K562 (cell line): ENCODE measurements around the gene TBRG1. TPM values are rescaled to one million over a fixed set of nuclear protein-coding genes. Genes with fewer than 3 reads are reported as not detected.
"Not testable (repeated sequence)": the region's sequence is repeated elsewhere in the genome, so short reads cannot be mapped to it uniquely, and the experiment has no call there.

Experiments used
- ATAC-seq: fragments of 200-7000 bp; cut with Tn5 transposase; 3 replicates; pipeline ENCODE4 v1.9.1; 2020; ENCODE audit warnings: moderate library complexity
- BruUV-seq: library from RNA; stranded (reverse); fragments of 400-500 nt; replicated peaks from 2 replicates; lab custom pipeline; 2021; lab: Mats Ljungman, UMichigan
- CTCF ChIA-PET: fragments of 300-600 bp; formaldehyde crosslinking; extraction: SDS; loops from one replicate; lab custom pipeline; 2021; ENCODE audit warnings: low intra/inter-chr PET ratio; lab: Yijun Ruan, JAX
- POLR2A ChIA-PET: fragments of 300-600, 350-650 bp; sonication (Branson Sonifier 250); formaldehyde crosslinking; extraction: SDS; loops from one replicate; lab custom pipeline; 2021; ENCODE audit warnings: antibody characterized with exemption, inconsistent platforms; lab: Yijun Ruan, JAX
- DNase-seq, 4 experiments: peaks; one replicate each; pipeline versions ENCODE4 v3.0.0 to v3.0.0-alpha.2; 2011 to 2018; ENCODE audit warnings: low spot score in 3 of 4, mixed read lengths in 3 of 4; ENCODE audit errors: extremely low read depth in 1 of 4
- FAIRE-seq: peaks from 2 replicates; lab custom pipeline; 2011; peaks lifted over from hg19 to GRCh38; lab: Jason Lieb, UNC
- H2AFZ ChIP-seq: 2 replicates; pipeline ENCODE4 v1.6.0; 2011; ENCODE audit warnings: low read depth, low read length, control low read depth, inconsistent platforms
- H3K27ac ChIP-seq: fragments of 200-600 bp; 3 replicates; pipeline ENCODE4 v1.8.0; 2011; ENCODE audit warnings: low read depth, mild to moderate bottlenecking, control low read depth, inconsistent platforms, low read length, moderate library complexity, mixed read lengths; ENCODE audit errors: extremely low read depth
- H3K27me3 ChIP-seq, 2 experiments: fragments of 300-600 bp in 1 of 2; 2 replicates in 1 of 2; 3 replicates in 1 of 2; pipeline versions ENCODE4 v1.6.0 to v1.8.0; 2011; ENCODE audit warnings: inconsistent platforms in 2 of 2, low read length in 2 of 2, mild to moderate bottlenecking in 1 of 2, mixed read lengths in 1 of 2, moderate library complexity in 1 of 2; ENCODE audit not compliant: control insufficient read depth in 2 of 2, insufficient read depth in 2 of 2
- H3K36me3 ChIP-seq: fragments of 300-600 bp; 3 replicates; pipeline ENCODE4 v1.8.0; 2011; ENCODE audit warnings: mild to moderate bottlenecking, low read length, inconsistent platforms; ENCODE audit not compliant: control insufficient read depth, insufficient read depth
- H3K4me1 ChIP-seq, 2 experiments: fragments of 200-600 bp in 1 of 2; replicated peaks in 1 of 2; 2 replicates in 1 of 2; 3 replicates in 1 of 2; pipeline versions ENCODE4 v1.5.1 to v1.8.0; 2011; ENCODE audit warnings: inconsistent platforms in 2 of 2, low read length in 2 of 2, mild to moderate bottlenecking in 1 of 2, mixed read lengths in 1 of 2, moderate library complexity in 1 of 2; ENCODE audit not compliant: control insufficient read depth in 2 of 2, insufficient read depth in 2 of 2
- H3K4me2 ChIP-seq: 2 replicates; pipeline ENCODE4 v1.6.1; 2011; ENCODE audit warnings: low read length, control low read depth, inconsistent platforms, mixed read lengths; ENCODE audit not compliant: insufficient read depth
- H3K4me3 ChIP-seq: fragments of 200-600 bp; sonication (generic), shearing (Covaris generic); 2 replicates; pipeline ENCODE4 v1.5.1; 2016; ENCODE audit warnings: control low read depth, inconsistent platforms
- H3K79me2 ChIP-seq: fragments of 200-600 bp; 3 replicates; pipeline ENCODE4 v1.8.0; 2011; ENCODE audit warnings: low read length, inconsistent platforms; ENCODE audit not compliant: control insufficient read depth, insufficient read depth
- H3K9ac ChIP-seq, 2 experiments: 2 replicates each; pipeline versions ENCODE4 v1.6.0 to v1.6.1; 2011; ENCODE audit warnings: low read depth in 2 of 2, low read length in 2 of 2, control low read depth in 1 of 2, inconsistent platforms in 1 of 2, mild to moderate bottlenecking in 1 of 2, mixed read lengths in 1 of 2; ENCODE audit not compliant: insufficient read depth in 1 of 2
- H3K9me1 ChIP-seq: one replicate; pipeline ENCODE4 v1.6.0; 2011; ENCODE audit warnings: inconsistent platforms, mild to moderate bottlenecking, low read length, moderate library complexity; ENCODE audit not compliant: control insufficient read depth, insufficient read depth
- H3K9me3 ChIP-seq: replicated peaks from 2 replicates; pipeline ENCODE4 v1.5.1; 2011; ENCODE audit warnings: low read depth, low read length, inconsistent platforms; ENCODE audit not compliant: control insufficient read depth, insufficient read depth
- H4K20me1 ChIP-seq: replicated peaks from 2 replicates; pipeline ENCODE4 v1.6.1; 2011; ENCODE audit warnings: low read length, inconsistent platforms, mixed read lengths; ENCODE audit not compliant: control insufficient read depth, insufficient read depth
- CREM ChIP-seq: IDR thresholded peaks from 2 replicates; pipeline ENCODE4 v1.6.1; 2014; ENCODE audit warnings: antibody characterized with exemption, low read depth
- FOSL1 ChIP-seq: fragments of 200-800 bp; sonication (Bioruptor generic); conservative IDR thresholded peaks from 2 replicates; pipeline ENCODE4 v1.6.1; 2016; ENCODE audit warnings: missing genetic modification characterization, missing compliant biosample characterization
- TOE1 ChIP-seq, 2 experiments: fragments of 450-650 bp in 1 of 2; sonication (generic) in 1 of 2; formaldehyde crosslinking in 1 of 2; IDR thresholded peaks; 2 replicates each; pipeline versions ENCODE4 v1.7.1 to v1.8.0; 2016 to 2022; ENCODE audit warnings: borderline replicate concordance in 2 of 2, mild to moderate bottlenecking in 2 of 2, antibody characterized with exemption in 1 of 2, inconsistent platforms in 1 of 2, low read depth in 1 of 2, missing genetic modification reagents in 1 of 2, moderate library complexity in 1 of 2
- WGBS: fragments of 100-300 bp; shearing (Covaris generic); methylation state at CpG from one replicate; pipeline ENCODE4 v1.1.6; 2016; ENCODE audit warnings: low coverage, mixed read lengths; ENCODE audit not compliant: insufficient coverage; ENCODE audit errors: missing lambda C conversion rate; 5-methylcytosine and 5-hydroxymethylcytosine counted together
- in situ Hi-C: fragments of 300-500 bp; cut with MboI; formaldehyde crosslinking; loops from 4 replicates; pipeline ENCODE4 v1.15.0; 2018; ENCODE audit warnings: inconsistent platforms, mixed read lengths
- intact Hi-C: fragments of 100-400 bp; cut with micrococcal nuclease; formaldehyde crosslinking; loops from 2 replicates; pipeline ENCODE4 v1.14.2; 2022
- polyA plus RNA-seq, 8 experiments: library from polyadenylated mRNA; depleted of rRNA in 4 of 8; stranded (reverse) in 5 of 8; unstranded in 3 of 8; fragments of >200 nt; fragmentation: Nextera tagmentation in 2 of 8; fragmentation: Illumina TruSeq in 1 of 8; extraction: Ambion mirVana in 2 of 8; extraction: Trizol in 1 of 8; gene quantifications; 2 replicates each; pipeline versions ENCODE4 v1.2.1 to v1.2.3, GENCODE V29; 2011 to 2014; ENCODE audit warnings: inconsistent platforms in 1 of 8, missing spikeins in 1 of 8
- total RNA-seq, 7 experiments: library from RNA; depleted of rRNA in 6 of 7; stranded (reverse); fragments of >200 nt in 6 of 7; fragmentation: Illumina TruSeq in 2 of 7; extraction: Trizol in 2 of 7; gene quantifications; 2 replicates each; pipeline versions ENCODE4 v1.2.1 to v1.2.3, GENCODE V29; 2011 to 2021; ENCODE audit warnings: low replicate concordance in 1 of 7

TBRG1 gene
- total and polyA plus RNA-seq, 9 of the 15 experiments (the other 6 are each of a cell fraction or from before 2014, with no cell fraction given): 8.7 to 30.0 (median 20.2) TPM

DNA sequence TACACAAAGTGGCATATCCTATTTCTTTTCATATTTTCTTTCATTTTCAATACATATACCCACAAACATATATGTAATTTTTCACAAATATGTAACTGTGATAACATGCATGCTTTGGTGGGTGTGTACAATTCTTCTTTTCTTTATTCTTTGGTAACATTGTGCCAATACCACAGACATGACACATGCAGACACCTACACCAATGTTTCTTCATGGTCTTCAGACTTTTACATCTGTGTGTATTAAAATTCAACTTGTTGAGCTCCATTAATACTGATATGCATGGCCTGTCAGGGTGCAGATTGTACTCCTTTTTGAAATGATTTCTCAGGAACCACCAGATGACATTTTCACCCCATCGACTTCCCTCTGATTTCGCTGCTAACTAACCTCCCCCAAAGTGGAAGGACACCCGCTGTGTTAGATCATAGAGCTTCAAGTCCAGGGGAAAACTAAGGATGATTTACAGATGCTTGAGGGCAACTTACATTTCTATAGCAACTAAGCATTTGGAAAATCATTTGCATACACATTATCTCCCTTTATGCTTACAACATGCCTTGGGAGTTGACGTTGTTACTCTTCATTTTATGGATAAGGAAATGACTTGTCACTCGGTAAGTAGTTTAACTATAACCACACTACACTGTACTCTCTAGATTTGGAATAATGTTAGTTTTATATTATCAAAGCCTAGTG, 21.9 kb upstream of the TBRG1 start (continued):
- TF ChIP-seq CREM: no peak

GRCh38 chr11:124602193-124602592, 20.5 kb upstream of the TBRG1 start:
- H3K9me3 ChIP-seq: no peaks in the 10 kb centered on the region
- ChIA-PET POLR2A (interaction anchor here (0.6 kb wide), 1 partner anchor 10 kb away, joined by 4 read pairs; no protein-coding TSS in a partner anchor), CTCF (no interaction called here)
- no peaks in the 10 kb centered on the region for H3K79me2 ChIP-seq
- ATAC-seq: no peak
- no peaks in the 10 kb centered on the region for H3K9me1 ChIP-seq
- no peak overlapping the region for H2AFZ ChIP-seq
- 15% methylated on average over 3 of the region's 3 CpGs for WGBS
- no TSS peak for BruUV-seq
- no peak for DNase-seq
- H3K4me2 ChIP-seq: no peak overlapping the region
- H3K9ac ChIP-seq: no peak overlapping the region
- H3K4me1 ChIP-seq: no peaks in the 10 kb centered on the region; a peak in 1 of 5 replicates
- no peak for FAIRE-seq
- H3K4me3 ChIP-seq: no peak overlapping the region
- no peaks in the 10 kb centered on the region for H4K20me1 ChIP-seq
- H3K36me3 ChIP-seq: no peaks in the 10 kb centered on the region
- no peaks in the 10 kb centered on the region for H3K27me3 ChIP-seq
- intact Hi-C loops (no loop called here), in situ Hi-C loops (no loop called here)
- H3K27ac ChIP-seq: no peak overlapping the region
- TF ChIP-seq TOE1 (IDR thresholded peaks at IDR 0.05; ENCODE audit: borderline replicate concordance): no peak
- no peak for TF ChIP-seq TOE1 (CRISPR knock-in tag; IDR thresholded peaks at IDR 0.05; ENCODE audit: borderline replicate concordance, low read depth)
- peak; percentile 24; the same call in 1 of the 2 replicates for TF ChIP-seq FOSL1 (tag)

DNA sequence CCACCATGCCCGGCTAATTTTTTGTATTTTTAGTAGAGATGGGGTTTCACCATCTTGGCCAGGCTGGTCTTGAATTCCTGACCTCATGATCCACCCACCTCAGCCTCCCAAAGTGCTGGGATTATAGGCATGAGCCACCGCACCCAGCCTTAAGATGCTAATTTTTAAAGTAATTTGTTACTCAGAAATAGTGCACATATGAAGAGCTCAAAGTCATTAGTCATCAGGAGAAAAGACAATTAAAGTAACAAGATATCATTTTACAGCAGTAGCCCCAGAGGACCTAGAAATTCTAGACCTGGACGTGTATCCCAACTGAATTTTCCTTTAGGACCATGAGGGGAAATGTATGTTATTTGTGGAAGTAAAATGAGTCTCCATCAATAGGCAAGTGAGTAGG, 19.9 kb upstream of the TBRG1 start:
- H3K9me1 ChIP-seq, ATAC-seq, POLR2A ChIA-PET, in situ Hi-C loops, H3K9me3 ChIP-seq, H3K27me3 ChIP-seq, H3K4me3 ChIP-seq, H3K4me1 ChIP-seq, BruUV-seq, H3K36me3 ChIP-seq, H3K4me2 ChIP-seq, H3K79me2 ChIP-seq, H3K27ac ChIP-seq, CTCF ChIA-PET, intact Hi-C loops, H2AFZ ChIP-seq, DNase-seq, H3K9ac ChIP-seq, FAIRE-seq, H4K20me1 ChIP-seq: not testable (repeated sequence)
- 7% methylated on average over 3 of the region's 3 CpGs for WGBS
